ENCODE measurements around the gene UBXN11.

- TF ChIP-seq, protein P1, sequence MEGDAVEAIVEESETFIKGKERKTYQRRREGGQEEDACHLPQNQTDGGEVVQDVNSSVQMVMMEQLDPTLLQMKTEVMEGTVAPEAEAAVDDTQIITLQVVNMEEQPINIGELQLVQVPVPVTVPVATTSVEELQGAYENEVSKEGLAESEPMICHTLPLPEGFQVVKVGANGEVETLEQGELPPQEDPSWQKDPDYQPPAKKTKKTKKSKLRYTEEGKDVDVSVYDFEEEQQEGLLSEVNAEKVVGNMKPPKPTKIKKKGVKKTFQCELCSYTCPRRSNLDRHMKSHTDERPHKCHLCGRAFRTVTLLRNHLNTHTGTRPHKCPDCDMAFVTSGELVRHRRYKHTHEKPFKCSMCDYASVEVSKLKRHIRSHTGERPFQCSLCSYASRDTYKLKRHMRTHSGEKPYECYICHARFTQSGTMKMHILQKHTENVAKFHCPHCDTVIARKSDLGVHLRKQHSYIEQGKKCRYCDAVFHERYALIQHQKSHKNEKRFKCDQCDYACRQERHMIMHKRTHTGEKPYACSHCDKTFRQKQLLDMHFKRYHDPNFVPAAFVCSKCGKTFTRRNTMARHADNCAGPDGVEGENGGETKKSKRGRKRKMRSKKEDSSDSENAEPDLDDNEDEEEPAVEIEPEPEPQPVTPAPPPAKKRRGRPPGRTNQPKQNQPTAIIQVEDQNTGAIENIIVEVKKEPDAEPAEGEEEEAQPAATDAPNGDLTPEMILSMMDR (IDR thresholded peaks at IDR 0.05) = no peak
- TF ChIP-seq POLR2A (IDR thresholded peaks at IDR 0.05) = no peak
Measured at GRCh38 chr1:26340047-26340481, 33.6 kb upstream of the UBXN11 start.
